ENCODE measurements around the gene PARD3. TPM values are rescaled to one million over a fixed set of nuclear protein-coding genes. Genes with fewer than 3 reads are reported as not detected.

Gene PARD3
- total RNA-seq, 1 donor from 2014 or later = 1.7 TPM

GRCh38 chr10:34626158-34626880 lies 188.8 kb downstream of the PARD3 start:
- Mint-ChIP-seq H3K4me3 (no peak overlapping the region), H3K27me3 (ENCODE audit: insufficient read depth) (no peaks in the 10 kb centered on the region), H3K4me1 (ENCODE audit: low read depth) (no peaks in the 10 kb centered on the region), H3K27ac (no peak overlapping the region), H3K9me3 (no peaks in the 10 kb centered on the region), H3K36me3 (ENCODE audit: low read depth) (no peaks in the 10 kb centered on the region)
- no peak for DNase-seq (ENCODE audit: low spot score)
- intact Hi-C loops (cut with micrococcal nuclease) = no loop called here

- Mint-ChIP-seq H3K4me3 (no peak overlapping the region), H3K4me1 (ENCODE audit: low read depth) (no peaks in the 10 kb centered on the region), H3K36me3 (ENCODE audit: low read depth) (no peaks in the 10 kb centered on the region), H3K27ac (no peak overlapping the region), H3K27me3 (ENCODE audit: insufficient read depth) (peaks cover 6% of the 10 kb centered on the region), H3K9me3 (no peaks in the 10 kb centered on the region)
- intact Hi-C loops (cut with micrococcal nuclease) = no loop called here
- no peak for DNase-seq (ENCODE audit: low spot score)
Measured at GRCh38 chr10:34624323-34625153, 190.6 kb downstream of the PARD3 start.

GRCh38 chr10:34622945-34623344 lies 192.2 kb downstream of the PARD3 start:
- H3K4me3 Mint-ChIP-seq = no peak overlapping the region
- H3K27me3 Mint-ChIP-seq (ENCODE audit: insufficient read depth) = peaks cover 9% of the 10 kb centered on the region
- no peaks in the 10 kb centered on the region for H3K9me3 Mint-ChIP-seq

GRCh38 chr10:34618611-34619010 lies 196.5 kb downstream of the PARD3 start:
- Mint-ChIP-seq H3K9me3 (no peaks in the 10 kb centered on the region), H3K4me1 (ENCODE audit: low read depth) (no peaks in the 10 kb centered on the region), H3K4me3 (no peak overlapping the region), H3K27me3 (ENCODE audit: insufficient read depth) (peaks cover 14% of the 10 kb centered on the region), H3K36me3 (ENCODE audit: low read depth) (no peaks in the 10 kb centered on the region), H3K27ac (no peak overlapping the region)
- DNase-seq (ENCODE audit: low spot score) = no peak
- intact Hi-C loops (cut with micrococcal nuclease) = no loop called here

More at GRCh38 chr10:34622945-34623344, 192.2 kb downstream of the PARD3 start:
- no peak overlapping the region for H3K27ac Mint-ChIP-seq
- no peak for DNase-seq (ENCODE audit: low spot score)
- intact Hi-C loops (cut with micrococcal nuclease) = no loop called here
- no peaks in the 10 kb centered on the region for H3K36me3 Mint-ChIP-seq (ENCODE audit: low read depth)
- no peaks in the 10 kb centered on the region for H3K4me1 Mint-ChIP-seq (ENCODE audit: low read depth)

- no peak overlapping the region for H3K4me3 Mint-ChIP-seq
- peaks cover 14% of the 10 kb centered on the region for H3K27me3 Mint-ChIP-seq (ENCODE audit: insufficient read depth)
- DNase-seq (ENCODE audit: low spot score) = no peak
- no peak overlapping the region for H3K27ac Mint-ChIP-seq
- H3K4me1 Mint-ChIP-seq (ENCODE audit: low read depth) = no peaks in the 10 kb centered on the region
- H3K9me3 Mint-ChIP-seq = no peaks in the 10 kb centered on the region
- intact Hi-C loops (cut with micrococcal nuclease) = no loop called here
- H3K36me3 Mint-ChIP-seq (ENCODE audit: low read depth) = no peaks in the 10 kb centered on the region
Measured at GRCh38 chr10:34615770-34616169, 199.3 kb downstream of the PARD3 start.

GRCh38 chr10:34613491-34613890 lies 201.6 kb downstream of the PARD3 start:
- DNase-seq (ENCODE audit: low spot score) = no peak
- intact Hi-C loops (cut with micrococcal nuclease) = no loop called here
- no peaks in the 10 kb centered on the region for H3K9me3 Mint-ChIP-seq
- no peak overlapping the region for H3K4me3 Mint-ChIP-seq
- H3K4me1 Mint-ChIP-seq (ENCODE audit: low read depth) = no peaks in the 10 kb centered on the region
- H3K36me3 Mint-ChIP-seq (ENCODE audit: low read depth) = no peaks in the 10 kb centered on the region
- H3K27me3 Mint-ChIP-seq (ENCODE audit: insufficient read depth) = peaks cover 6% of the 10 kb centered on the region
- no peak overlapping the region for H3K27ac Mint-ChIP-seq

- Mint-ChIP-seq H3K27ac (no peak overlapping the region), H3K9me3 (no peaks in the 10 kb centered on the region), H3K36me3 (ENCODE audit: low read depth) (no peaks in the 10 kb centered on the region), H3K4me1 (ENCODE audit: low read depth) (no peaks in the 10 kb centered on the region), H3K4me3 (no peak overlapping the region), H3K27me3 (ENCODE audit: insufficient read depth) (peaks cover 6% of the 10 kb centered on the region)
- intact Hi-C loops (cut with micrococcal nuclease) = no loop called here
- no peak for DNase-seq (ENCODE audit: low spot score)
Measured at GRCh38 chr10:34612938-34613337, 202.2 kb downstream of the PARD3 start.

GRCh38 chr10:34612446-34612845 lies 202.7 kb downstream of the PARD3 start:
- intact Hi-C loops (cut with micrococcal nuclease) = no loop called here
- no peaks in the 10 kb centered on the region for H3K36me3 Mint-ChIP-seq (ENCODE audit: low read depth)
- no peak overlapping the region for H3K27ac Mint-ChIP-seq
- H3K27me3 Mint-ChIP-seq (ENCODE audit: insufficient read depth) = peaks cover 6% of the 10 kb centered on the region
- no peaks in the 10 kb centered on the region for H3K9me3 Mint-ChIP-seq
- DNase-seq (ENCODE audit: low spot score) = no peak
- H3K4me3 Mint-ChIP-seq = no peak overlapping the region
- no peaks in the 10 kb centered on the region for H3K4me1 Mint-ChIP-seq (ENCODE audit: low read depth)

GRCh38 chr10:34609287-34609940 lies 205.7 kb downstream of the PARD3 start:
- peaks cover 5% of the 10 kb centered on the region for H3K27me3 Mint-ChIP-seq (ENCODE audit: insufficient read depth)
- no peaks in the 10 kb centered on the region for H3K9me3 Mint-ChIP-seq
- no peak for DNase-seq (ENCODE audit: low spot score)
- intact Hi-C loops (cut with micrococcal nuclease) = no loop called here
- no peaks in the 10 kb centered on the region for H3K4me1 Mint-ChIP-seq (ENCODE audit: low read depth)
- H3K27ac Mint-ChIP-seq = no peak overlapping the region
- H3K4me3 Mint-ChIP-seq = no peak overlapping the region
- H3K36me3 Mint-ChIP-seq (ENCODE audit: low read depth) = no peaks in the 10 kb centered on the region

GRCh38 chr10:34607894-34608293 lies 207.2 kb downstream of the PARD3 start:
- H3K9me3 Mint-ChIP-seq = no peaks in the 10 kb centered on the region
- peaks cover 2% of the 10 kb centered on the region for H3K27me3 Mint-ChIP-seq (ENCODE audit: insufficient read depth)
- no peaks in the 10 kb centered on the region for H3K4me1 Mint-ChIP-seq (ENCODE audit: low read depth)
- no peaks in the 10 kb centered on the region for H3K36me3 Mint-ChIP-seq (ENCODE audit: low read depth)
- no peak overlapping the region for H3K4me3 Mint-ChIP-seq
- intact Hi-C loops (cut with micrococcal nuclease) = no loop called here
- no peak for DNase-seq (ENCODE audit: low spot score)
- H3K27ac Mint-ChIP-seq = no peak overlapping the region

- H3K9me3 Mint-ChIP-seq = no peaks in the 10 kb centered on the region
- no peak overlapping the region for H3K27ac Mint-ChIP-seq
- peaks cover 2% of the 10 kb centered on the region for H3K27me3 Mint-ChIP-seq (ENCODE audit: insufficient read depth)
- DNase-seq (ENCODE audit: low spot score) = no peak
- H3K4me3 Mint-ChIP-seq = no peak overlapping the region
- no peaks in the 10 kb centered on the region for H3K4me1 Mint-ChIP-seq (ENCODE audit: low read depth)
- no peaks in the 10 kb centered on the region for H3K36me3 Mint-ChIP-seq (ENCODE audit: low read depth)
- intact Hi-C loops (cut with micrococcal nuclease) = no loop called here
Measured at GRCh38 chr10:34606890-34607289, 208.2 kb downstream of the PARD3 start.

GRCh38 chr10:34602478-34602877 lies 212.6 kb downstream of the PARD3 start:
- H3K27me3 Mint-ChIP-seq (ENCODE audit: insufficient read depth) = no peaks in the 10 kb centered on the region
- no peak overlapping the region for H3K27ac Mint-ChIP-seq
- DNase-seq (ENCODE audit: low spot score) = no peak
- no peaks in the 10 kb centered on the region for H3K9me3 Mint-ChIP-seq
- no peaks in the 10 kb centered on the region for H3K4me1 Mint-ChIP-seq (ENCODE audit: low read depth)
- intact Hi-C loops (cut with micrococcal nuclease) = no loop called here
- H3K36me3 Mint-ChIP-seq (ENCODE audit: low read depth) = no peaks in the 10 kb centered on the region
- no peak overlapping the region for H3K4me3 Mint-ChIP-seq

- Mint-ChIP-seq H3K4me3 (no peak overlapping the region), H3K4me1 (ENCODE audit: low read depth) (no peaks in the 10 kb centered on the region), H3K36me3 (ENCODE audit: low read depth) (no peaks in the 10 kb centered on the region), H3K9me3 (no peaks in the 10 kb centered on the region), H3K27me3 (ENCODE audit: insufficient read depth) (no peaks in the 10 kb centered on the region), H3K27ac (no peak overlapping the region)
- intact Hi-C loops (cut with micrococcal nuclease) = no loop called here
- no peak for DNase-seq (ENCODE audit: low spot score)
Measured at GRCh38 chr10:34601691-34602090, 213.4 kb downstream of the PARD3 start.

All from activated T-helper 1 cell treated with anti-CD3 and anti-CD28 coated beads, Interleukin-12 subunit alpha, Interleukin-12 subunit beta, Interleukin-2, Interleukin-4 antibody, amounts not matched to agents 30 ng/mL and 10 ng/mL and 1 ng/mL, durations not matched to agents 14 hours and 24 hours and 36 hours (primary cell).